HL-60/S4 treated with retinoic acid at 250 ng/mL for 4 days and 3 days (cell line): Measurements from ENCODE around the gene COG1.

Experiments
- in situ Hi-C: fragments of 300-500 bp; cut with MboI; formaldehyde crosslinking; loops from 2 replicates; pipeline ENCODE4 v1.7.0; 2022; ENCODE audit warnings: low sequenced_read_pairs

COG1 gene

GRCh38 chr17:73223626-73224230 lies 30.9 kb downstream of the COG1 start:
- in situ Hi-C loops, result no loop called here

DNA sequence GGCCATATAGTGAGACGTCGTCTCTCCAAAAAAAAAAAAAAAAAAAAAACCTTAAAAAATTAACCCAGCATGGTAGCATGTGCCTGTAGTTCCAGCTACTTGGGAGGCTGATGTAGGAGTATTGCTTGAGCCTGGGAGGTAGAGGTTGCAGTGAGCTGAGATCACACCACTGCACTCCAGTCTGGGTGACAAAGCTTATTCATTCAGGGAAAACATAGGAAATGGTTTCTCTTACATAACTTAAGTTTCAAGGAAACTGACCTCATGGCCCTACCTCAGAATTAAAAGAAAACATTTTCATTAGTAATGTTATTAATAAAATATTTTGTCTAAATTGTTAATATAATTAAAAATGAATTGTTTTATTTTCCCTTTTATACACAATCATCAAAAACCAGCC lies 31.4 kb downstream of the COG1 start:
- in situ Hi-C loops, result no loop called here

GRCh38 chr17:73224663-73225305 lies 31.9 kb downstream of the COG1 start:
- in situ Hi-C loops, result no loop called here

GRCh38 chr17:73226556-73227172 lies 33.8 kb downstream of the COG1 start:
- in situ Hi-C loops, result no loop called here

DNA sequence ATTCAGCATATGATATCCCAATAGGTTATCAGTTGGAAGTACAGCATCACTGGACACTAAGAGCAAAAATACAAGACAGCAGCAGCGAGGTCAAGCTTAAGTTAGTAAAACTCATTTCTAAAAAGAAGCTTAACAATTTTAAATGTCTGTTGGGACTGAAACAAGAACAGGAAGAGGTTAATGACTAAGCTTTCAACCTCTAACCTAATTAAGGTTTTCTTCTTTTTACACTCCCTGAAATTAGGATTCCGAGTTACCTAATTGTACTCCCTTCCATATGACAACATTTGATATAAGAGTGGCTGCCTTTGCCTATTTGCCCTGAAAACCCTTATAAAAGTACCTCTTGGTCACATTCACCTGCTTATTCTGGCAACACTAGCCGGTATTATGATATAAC lies 34.5 kb downstream of the COG1 start:
- in situ Hi-C loops, result no loop called here

DNA sequence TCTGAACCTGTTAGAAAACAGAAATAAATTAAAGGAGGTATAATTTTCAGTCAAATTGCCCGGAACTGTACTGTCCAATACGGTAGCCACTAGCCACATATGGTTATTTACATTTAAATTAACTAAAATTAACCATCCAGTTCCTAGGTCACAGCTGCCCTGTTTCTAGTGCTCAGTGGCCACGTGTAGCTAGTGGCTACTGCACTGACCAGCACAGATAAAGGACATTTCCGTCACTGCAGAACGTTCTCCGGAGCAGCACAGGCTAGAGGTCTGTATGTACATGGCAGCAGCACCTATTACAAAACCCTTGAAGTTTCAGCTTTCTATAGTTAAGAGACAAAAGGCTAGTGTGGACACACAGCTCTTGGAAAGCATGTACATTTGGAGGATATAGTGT lies 35.1 kb downstream of the COG1 start:
- in situ Hi-C loops, result no loop called here

DNA sequence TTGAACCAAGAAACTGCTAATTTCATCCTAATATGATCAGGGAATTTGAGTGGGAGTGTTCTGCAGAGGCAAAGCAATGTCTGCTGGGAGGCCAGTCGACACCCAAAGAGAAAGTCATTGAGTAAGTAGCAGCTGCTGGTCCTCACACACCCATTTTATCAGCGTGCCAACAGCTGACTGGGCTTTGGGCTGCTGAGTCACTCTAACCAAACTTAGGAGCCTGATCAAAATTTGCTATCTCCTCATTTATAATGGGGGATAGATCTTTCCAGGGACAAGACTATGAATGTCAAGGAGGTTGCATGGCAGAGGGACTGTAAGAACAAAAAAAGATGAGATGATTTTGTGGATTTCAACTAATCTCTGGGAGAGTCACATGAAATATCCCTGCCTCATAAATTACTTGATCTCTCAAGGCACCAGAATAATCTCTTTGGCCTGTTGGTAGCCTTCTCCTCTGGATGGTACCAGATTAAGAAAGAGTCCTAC lies 35.9 kb downstream of the COG1 start:
- in situ Hi-C loops, result no loop called here

DNA sequence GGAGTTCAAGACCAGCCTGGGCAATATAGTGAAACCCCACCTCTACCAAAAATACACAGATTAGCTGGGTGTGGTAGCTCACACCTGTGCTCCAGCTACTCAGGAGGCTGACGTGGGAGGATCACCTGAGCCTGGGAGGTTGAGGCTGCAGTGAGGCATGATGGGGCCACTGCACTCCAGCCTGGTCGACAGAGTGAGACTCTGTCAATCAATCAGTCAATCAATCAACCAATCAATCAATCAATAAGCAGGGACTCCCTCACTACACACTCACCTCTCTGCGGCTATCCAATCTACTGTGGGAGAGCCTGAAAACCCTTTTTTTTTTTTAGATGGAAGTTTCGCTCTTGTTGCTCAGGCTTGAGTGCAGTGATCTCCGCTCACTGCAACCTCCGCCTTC lies 37.2 kb downstream of the COG1 start:
- in situ Hi-C loops, result no loop called here

DNA sequence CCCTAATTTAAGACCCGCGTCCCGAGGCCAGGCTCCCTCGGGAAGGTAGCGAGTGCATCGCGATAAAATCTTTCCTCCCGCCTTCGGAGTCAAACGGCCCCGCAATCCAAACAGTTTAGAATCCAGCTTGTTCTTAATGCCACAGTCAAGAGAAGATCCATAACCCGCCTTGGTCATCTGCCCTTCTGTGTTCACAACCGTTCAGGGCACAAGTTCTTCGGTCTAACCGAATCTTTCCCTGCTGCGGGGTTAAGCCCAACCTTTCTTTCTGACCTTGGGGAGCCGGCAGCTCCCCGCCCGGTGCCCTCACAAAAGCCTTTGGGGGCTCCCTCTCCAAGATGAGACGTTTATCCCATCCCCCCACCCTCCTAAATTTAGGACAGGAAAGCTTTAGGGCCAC lies 38.5 kb downstream of the COG1 start:
- in situ Hi-C loops, result no loop called here

GRCh38 chr17:73231841-73232586 lies 39.2 kb downstream of the COG1 start:
- in situ Hi-C loops, result no loop called here

GRCh38 chr17:73232587-73233373 lies 39.9 kb downstream of the COG1 start:
- in situ Hi-C loops, result no loop called here

DNA sequence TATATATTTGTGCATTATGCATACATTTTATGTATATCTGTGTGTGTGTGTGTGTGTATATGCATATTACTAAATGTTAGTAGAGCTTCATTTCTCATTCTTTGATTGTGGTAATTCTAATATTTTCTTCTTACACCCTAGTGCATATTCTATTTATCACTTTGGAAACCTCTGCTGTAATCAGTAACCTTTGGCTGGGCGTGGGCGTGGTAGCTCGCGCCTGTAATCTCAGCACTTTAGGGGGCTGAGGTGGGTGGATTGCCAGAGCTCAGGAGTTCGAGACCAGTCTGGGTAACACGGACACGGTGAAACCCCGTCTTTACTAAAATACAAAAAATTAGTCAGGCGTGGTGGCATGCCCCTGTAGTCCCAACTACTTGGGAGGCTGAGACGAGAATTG lies 41.9 kb downstream of the COG1 start:
- in situ Hi-C loops, result no loop called here

DNA sequence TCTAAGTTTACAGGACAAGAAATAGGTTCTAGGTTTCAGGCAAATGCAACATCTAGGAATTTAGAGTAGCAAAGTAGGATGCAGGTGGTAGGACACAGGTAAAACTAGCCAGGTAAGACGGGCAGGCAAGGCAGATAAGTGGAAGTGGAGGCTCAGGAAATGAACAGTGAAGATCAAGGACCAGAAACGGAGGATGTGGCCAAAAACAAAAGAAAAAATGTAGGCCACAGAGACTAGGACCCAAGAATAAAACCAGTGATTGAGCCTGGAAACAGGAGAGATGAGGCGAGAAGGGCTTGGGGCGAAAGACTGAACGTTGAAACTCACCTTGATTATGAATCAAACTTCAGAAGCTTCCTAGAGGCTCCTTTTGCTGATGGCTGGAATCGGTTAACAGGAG lies 44.9 kb downstream of the COG1 start:
- in situ Hi-C loops, result no loop called here

DNA sequence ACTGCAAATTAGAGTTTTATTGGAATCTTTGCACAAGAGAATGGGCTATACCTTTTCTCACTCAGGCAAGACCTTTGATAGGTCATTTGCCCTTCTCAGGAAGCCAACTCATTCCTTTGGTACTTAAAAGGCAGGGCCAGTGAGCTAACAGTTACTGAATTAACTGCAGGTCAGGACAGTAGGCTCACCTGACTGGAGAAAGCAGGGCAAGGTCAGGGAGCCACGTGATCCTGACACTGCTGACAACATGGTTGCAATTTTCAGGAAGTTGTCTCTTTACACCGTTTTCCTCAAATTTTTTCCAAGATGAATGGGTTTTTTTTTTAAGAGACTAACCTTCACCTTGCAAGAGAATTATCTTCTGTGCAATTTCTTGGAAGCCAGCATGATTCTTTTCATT lies 47.7 kb downstream of the COG1 start:
- in situ Hi-C loops, result no loop called here

- in situ Hi-C loops, result no loop called here
Observed at GRCh38 chr17:73247726-73248125, 54.9 kb downstream of the COG1 start.

DNA sequence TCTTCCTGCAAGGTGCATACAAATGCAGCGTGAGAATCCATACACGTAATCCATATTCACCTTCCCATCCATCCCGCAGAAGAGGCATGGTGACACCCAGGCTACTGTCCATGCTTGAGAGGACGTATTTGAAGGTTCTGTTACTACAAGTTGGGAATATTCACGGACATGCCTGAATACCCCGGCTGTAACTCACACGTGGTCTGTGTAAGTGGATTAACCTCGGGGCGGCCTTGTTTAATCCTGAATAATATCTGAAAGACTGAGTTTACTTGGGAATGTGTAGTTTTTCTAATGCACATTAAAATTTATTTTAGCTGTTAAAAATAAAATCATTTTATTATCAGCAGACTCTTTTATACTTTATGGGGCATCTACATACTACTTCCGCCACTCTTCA lies 55.7 kb downstream of the COG1 start:
- in situ Hi-C loops, result no loop called here

- in situ Hi-C loops, result loop anchor here (25.0 kb wide), 1 partner anchor 938 kb away; no protein-coding TSS in a partner anchor
Observed at GRCh38 chr17:73249700-73250099, 56.8 kb downstream of the COG1 start.

DNA sequence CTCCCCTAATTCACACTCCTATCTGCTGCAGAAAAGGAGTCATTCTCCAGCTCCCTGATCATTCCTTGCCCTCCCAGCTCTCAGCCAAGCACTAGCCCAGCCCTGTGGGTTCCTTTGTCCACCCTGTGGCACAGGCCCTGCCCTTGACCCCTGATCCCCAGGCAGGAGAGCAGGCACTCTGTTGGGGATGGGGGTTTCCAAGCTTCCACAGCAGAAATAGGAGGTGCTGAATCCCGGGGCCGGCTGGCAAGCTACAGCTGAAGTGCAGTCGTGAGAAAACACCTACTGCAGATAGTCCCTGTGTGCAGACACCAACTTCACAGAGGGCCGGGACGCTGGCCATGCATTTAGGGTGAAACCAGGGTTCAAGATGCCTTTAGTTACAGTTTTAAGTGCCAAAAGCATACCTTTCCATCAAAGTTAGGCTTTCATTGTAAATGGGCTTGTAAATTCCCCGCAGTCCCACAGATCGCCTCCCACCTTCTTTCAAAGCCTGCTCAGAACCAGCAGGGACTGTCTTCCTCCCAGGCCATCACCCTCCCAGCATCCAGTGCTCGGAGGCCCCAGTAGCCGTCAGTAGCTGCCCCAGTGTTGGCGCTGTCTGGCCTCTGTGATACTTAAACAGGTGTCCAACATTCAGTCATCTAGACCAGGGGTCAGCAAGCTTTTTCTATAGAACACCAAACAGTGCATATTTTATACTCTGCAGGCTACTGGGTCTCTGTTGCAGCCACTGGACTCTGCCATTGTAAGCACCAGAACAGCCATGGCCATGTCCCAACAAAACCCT lies 58.2 kb downstream of the COG1 start:
- in situ Hi-C loops, result loop anchor here (25.0 kb wide), 1 partner anchor 936 kb away; no protein-coding TSS in a partner anchor

- in situ Hi-C loops, result loop anchor here (25.0 kb wide), 1 partner anchor 935 kb away; no protein-coding TSS in a partner anchor
Observed at GRCh38 chr17:73251871-73252270, 59.0 kb downstream of the COG1 start.

- in situ Hi-C loops, result loop anchor here (5.0 to 25.0 kb wide), 2 partner anchors 117 to 932 kb away; no protein-coding TSS in a partner anchor
Observed at GRCh38 chr17:73255671-73256181, 62.9 kb downstream of the COG1 start.
